MM.1S (cell line): ENCODE data around the gene RNF32.

ENCODE experiments used
- CTCF ChIP-seq: fragments of 300-600 bp; sonication (generic); IDR thresholded peaks from 2 replicates; pipeline ENCODE4 v1.5.1; 2016; ENCODE audit warnings: antibody characterized with exemption, low read length, mixed read lengths
- EZH2 ChIP-seq: fragments of 300-600 bp; sonication (generic); optimal IDR thresholded peaks from 2 replicates; pipeline ENCODE3; 2017; ENCODE audit warnings: low read depth, mild to moderate bottlenecking, antibody characterized with exemption, low read length, mixed read lengths

- TF ChIP-seq CTCF (no peak), EZH2 (no peak)
Observed at GRCh38 chr7:156669035-156669828, 28.7 kb downstream of the RNF32 start.
